Globus pallidus (tissue), 1 donor: Measurements from ENCODE around the gene SLC10A4.

Source experiments
- DNase-seq: peaks from one replicate; pipeline ENCODE4 v3.0.0-alpha.2; 2015; ENCODE audit warnings: low spot score

The SLC10A4 gene

GRCh38 chr4:48490012-48490679 is 7.0 kb downstream of the SLC10A4 start, which contains the start of gene ZAR1:
Gene ZAR1, plus strand, starts transcription at chr4:48490252. Its CDS starts 40 bp downstream, at chr4:48490292.
- DNase-seq = no peak

- DNase-seq = no peak
Observed at GRCh38 chr4:48490680-48491513, 7.8 kb downstream of the SLC10A4 start.

GRCh38 chr4:48491514-48492176 is 8.5 kb downstream of the SLC10A4 start:
- DNase-seq = no peak

- DNase-seq = no peak
Observed at GRCh38 chr4:48493452-48494100, 10.4 kb downstream of the SLC10A4 start.

GRCh38 chr4:48495941-48496340 is 12.8 kb downstream of the SLC10A4 start:
- DNase-seq = no peak

GRCh38 chr4:48498895-48499294 is 15.8 kb downstream of the SLC10A4 start:
- no peak for DNase-seq

GRCh38 chr4:48499551-48500066 is 16.5 kb downstream of the SLC10A4 start:
- no peak for DNase-seq

GRCh38 chr4:48503233-48504025 is 20.3 kb downstream of the SLC10A4 start:
- no peak for DNase-seq

GRCh38 chr4:48504026-48504330 is 20.8 kb downstream of the SLC10A4 start:
- DNase-seq = no peak

GRCh38 chr4:48504352-48504751 is 21.2 kb downstream of the SLC10A4 start:
- no peak for DNase-seq

- no peak for DNase-seq
Observed at GRCh38 chr4:48506716-48507115, 23.6 kb downstream of the SLC10A4 start.

GRCh38 chr4:48509543-48509942 is 26.4 kb downstream of the SLC10A4 start:
- peak; percentile 68 for DNase-seq

- DNase-seq = no peak
Observed at GRCh38 chr4:48518143-48518542, 35.0 kb downstream of the SLC10A4 start.

- DNase-seq = no peak
Observed at GRCh38 chr4:48526406-48526805, 43.3 kb downstream of the SLC10A4 start.

- no peak for DNase-seq
Observed at GRCh38 chr4:48538358-48538757, 55.2 kb downstream of the SLC10A4 start.
